Cortex of kidney (tissue), 1 donor: Measurements from ENCODE around the gene GTSF1L.

Source experiments
- DNase-seq: peaks from one replicate; lab custom pipeline; 2025; lab: John Stamatoyannopoulos, UW

Gene GTSF1L

DNA sequence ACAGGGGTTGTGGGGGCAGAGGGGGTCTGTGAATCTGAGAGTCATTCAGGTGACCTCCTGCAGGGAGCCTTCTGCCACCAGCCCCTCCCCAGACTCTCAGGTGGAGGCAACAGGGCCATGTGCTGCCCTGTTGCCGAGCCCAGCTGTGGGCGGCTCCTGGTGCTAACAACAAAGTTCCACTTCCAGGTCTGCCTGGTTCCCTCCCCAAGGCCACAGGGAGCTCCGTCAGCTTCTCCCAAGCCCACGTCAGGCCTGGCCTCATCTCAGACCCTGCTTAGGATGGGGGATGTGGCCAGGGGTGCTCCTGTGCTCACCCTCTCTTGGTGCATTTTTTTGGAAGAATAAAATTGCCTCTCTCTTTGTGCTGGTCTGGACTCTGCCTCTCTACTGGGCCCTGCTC, 10.7 kb downstream of the GTSF1L start:
- no peak for DNase-seq

DNA sequence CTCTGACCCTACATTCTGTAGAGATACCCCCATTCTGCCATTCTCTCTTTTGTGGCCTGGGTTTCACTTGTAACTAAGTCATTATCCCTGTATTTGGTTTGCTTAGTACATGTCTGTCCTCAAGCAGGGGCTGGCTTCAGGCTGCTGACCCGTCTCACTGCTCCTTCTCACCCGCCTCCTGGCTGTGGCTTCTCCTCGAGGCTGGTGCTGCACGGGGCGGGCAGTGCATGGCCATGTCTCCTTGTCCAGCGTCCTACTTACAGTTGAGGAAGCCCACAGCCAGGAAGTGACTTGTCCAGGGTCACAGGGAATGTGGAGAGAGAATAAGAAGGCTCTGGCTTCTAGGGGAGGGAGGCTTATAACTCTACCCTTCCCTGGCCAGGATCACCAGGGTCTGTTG, 11.3 kb downstream of the GTSF1L start:
- no peak for DNase-seq

DNA sequence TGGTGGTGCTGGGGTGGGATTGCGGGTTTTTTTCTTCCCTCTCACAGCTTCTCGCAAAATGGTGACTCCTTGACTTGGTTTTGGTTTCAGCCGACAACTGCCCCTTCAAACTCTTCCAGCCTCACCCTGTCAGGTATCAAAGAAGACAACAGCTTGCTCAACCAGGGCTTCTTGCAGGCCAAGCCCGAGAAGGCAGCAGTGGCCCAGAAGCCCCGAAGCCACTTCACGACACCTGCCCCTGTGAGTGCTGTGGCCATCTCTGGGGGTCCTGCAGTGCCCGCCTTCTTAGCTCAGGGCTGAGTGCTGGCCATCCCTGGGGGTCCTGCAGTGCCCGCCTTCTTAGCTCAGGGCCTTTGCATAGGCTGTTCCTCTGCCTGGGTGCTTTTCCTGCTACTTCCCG, 11.8 kb downstream of the GTSF1L start:
- no peak for DNase-seq

DNA sequence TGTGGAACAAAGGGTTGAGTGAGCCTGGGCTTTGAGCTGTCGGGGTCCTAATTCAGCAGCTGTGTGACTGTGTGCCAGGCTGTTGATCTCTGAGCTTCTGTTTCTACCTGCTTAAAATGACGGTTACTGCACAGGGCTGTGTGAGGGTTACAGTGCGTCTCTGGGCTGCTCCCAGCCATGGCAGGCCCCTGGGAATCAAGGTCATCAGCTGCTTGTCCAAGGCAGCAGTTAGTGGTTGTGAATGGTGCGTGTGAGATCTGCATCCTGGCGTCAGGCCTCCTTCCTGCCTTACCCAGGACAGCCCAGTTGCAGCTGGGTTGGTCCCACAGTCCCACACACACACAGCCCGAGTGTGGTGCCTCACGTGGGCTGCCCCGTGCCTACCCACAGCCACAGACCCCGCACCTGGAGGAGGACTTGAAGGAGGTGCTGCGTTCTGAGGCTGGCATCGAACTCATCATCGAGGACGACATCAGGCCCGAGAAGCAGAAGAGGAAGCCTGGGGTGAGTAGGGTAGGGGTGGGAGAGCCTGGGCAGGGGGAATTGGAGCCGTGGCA, 15.6 kb downstream of the GTSF1L start:
- DNase-seq = no peak

DNA sequence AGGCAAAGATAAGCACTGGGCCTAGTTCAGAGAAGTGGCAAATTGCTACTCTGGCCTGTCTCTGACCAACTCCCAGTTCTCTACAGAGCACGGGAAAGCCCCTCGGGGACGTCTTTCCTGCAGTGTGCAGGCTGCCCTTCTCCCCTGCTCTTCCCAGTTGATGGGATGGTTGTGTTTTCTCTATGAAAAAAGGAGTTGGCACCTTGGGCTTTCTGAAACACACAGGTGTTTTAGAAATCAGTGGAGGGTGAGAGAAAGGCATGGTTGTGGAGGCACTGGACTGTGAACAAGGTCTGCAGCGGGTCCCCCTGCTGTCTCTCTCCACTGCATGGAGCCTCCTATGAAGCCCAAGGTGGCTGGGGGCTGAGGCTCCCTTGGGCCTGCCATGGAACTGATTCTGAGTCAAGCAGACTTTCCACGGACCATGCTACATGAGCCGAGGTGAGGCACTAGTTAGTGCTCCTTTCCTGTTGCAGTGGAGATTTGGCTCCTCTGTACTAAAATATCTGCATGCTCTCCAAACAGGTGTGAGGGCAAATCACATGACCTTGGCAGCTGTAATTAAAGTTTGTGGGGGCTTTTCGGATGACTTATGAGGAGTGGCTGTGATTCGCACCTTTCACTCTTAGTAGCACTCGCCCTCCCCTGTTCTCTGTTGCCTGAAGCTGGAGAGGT, 16.3 kb downstream of the GTSF1L start:
- no peak for DNase-seq

DNA sequence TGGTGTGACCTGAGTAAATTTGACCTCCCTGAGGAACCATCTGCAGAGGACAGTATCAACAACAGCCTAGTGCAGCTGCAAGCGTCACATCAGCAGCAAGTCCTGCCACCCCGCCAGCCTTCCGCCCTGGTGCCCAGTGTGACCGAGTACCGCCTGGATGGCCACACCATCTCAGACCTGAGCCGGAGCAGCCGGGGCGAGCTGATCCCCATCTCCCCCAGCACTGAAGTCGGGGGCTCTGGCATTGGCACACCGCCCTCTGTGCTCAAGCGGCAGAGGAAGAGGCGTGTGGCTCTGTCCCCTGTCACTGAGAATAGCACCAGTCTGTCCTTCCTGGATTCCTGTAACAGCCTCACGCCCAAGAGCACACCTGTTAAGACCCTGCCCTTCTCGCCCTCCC, 24.3 kb downstream of the GTSF1L start:
- DNase-seq = no peak

DNA sequence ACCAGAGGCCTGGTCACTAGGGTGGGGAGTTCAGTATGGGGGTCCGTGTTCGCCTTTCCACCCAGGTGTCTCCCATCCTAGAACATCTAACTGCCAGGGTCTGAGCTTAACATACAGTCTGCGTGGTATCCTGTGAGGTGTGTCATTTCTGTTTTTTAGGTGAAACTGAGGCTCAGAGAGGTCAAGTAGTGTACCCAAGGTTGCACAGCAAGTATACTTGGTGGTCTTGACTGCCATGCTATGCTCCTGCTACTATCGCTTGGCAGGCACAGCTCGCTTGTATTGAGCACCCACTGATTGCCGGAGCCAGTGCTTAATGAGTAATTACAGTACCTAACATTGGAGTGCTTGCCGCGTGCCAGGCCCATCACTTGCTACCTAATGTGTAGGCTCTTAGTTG, 26.2 kb downstream of the GTSF1L start:
- DNase-seq = no peak

DNA sequence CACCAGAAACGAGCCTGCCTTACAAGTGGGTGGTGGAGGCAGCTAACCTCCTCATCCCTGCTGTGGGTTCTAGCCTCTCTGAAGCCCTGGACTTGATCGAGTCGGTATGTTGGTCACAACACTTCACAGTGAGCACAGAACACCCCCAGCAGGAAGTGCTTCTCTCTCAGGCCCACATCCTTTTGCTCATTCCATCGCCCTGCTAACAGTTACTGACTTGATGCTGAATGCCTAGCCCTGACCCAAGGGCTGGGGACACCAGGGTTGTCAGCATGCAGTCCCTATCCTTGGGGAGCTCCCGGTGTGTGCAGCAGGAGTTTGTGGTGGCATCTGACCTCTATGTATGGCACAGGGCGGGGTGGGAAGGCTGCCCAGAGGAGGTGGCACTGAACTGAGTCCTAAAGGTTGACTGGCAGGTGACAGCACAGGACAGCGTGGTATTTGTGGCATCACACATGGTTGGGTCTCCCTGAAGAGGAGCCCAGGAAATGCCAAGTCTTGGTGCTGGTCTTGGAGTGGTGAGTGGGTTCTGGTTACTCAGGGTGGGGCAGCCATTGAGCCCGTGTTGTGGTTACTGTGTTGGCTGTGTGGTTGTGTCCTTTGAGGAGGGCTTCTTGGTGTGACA, 26.7 kb downstream of the GTSF1L start:
- no peak for DNase-seq

DNA sequence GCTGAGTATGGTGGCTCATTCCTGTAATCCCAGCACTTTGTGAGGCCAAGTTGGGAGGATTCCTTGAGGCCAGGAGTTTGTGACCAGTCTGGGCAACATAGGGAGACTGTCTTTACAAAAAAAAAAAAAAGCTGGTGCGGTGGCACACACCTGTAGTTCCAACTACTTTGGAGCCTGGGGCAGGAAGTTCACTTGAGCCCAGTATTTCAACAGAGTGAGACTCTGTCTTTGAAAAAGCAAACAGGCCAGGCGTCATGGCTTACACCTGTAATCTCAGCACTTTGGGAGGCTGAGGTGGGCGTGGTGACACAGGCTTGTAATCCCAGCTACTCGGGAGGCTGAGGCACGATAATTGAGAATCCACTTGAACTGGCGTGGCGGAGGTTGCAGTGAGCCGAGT, 31.2 kb downstream of the GTSF1L start:
- no peak for DNase-seq

DNA sequence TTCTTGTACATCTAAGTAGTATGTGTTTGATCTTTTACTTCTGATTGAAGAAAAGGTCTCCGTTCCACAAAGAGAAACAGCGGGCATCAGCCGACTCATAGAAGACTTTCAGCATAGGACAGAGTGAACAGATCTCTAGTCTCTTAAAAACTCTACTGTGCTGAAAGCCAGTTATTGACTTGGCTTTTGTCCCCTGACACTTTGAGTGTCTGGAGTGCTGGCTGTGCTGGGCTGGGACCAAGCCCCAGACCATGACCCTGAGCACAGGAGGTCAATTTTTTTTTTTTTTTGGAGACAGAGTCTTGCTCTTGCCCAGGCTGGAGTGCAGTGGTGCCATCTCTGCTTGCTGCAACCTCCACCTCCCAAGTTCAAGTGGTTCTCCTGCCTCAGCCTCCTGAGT, 32.0 kb downstream of the GTSF1L start:
- no peak for DNase-seq

DNA sequence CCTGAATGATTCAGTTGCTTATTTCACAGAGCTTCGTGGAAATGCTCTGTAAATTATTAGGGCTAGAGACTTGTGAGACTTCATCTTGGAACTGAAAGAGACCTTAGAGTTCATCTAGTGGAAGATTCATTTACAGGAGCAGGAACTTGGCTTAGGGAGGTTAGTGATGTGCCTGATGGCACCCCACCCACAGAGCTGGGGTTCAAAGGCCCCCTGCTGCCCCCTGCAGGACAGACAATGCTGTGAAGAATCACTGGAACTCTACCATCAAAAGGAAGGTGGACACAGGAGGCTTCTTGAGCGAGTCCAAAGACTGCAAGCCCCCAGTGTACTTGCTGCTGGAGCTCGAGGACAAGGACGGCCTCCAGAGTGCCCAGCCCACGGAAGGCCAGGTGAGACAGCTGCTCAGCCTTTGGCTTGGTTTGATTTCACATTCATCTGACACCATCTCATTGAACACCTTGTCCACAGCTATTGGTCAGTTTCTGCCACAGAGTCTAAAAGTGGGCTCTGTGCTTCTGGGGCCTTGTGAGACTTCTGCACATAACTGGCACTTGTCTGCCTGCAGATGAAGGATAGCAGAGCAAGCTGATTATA, 34.8 kb downstream of the GTSF1L start:
- DNase-seq = no peak

DNA sequence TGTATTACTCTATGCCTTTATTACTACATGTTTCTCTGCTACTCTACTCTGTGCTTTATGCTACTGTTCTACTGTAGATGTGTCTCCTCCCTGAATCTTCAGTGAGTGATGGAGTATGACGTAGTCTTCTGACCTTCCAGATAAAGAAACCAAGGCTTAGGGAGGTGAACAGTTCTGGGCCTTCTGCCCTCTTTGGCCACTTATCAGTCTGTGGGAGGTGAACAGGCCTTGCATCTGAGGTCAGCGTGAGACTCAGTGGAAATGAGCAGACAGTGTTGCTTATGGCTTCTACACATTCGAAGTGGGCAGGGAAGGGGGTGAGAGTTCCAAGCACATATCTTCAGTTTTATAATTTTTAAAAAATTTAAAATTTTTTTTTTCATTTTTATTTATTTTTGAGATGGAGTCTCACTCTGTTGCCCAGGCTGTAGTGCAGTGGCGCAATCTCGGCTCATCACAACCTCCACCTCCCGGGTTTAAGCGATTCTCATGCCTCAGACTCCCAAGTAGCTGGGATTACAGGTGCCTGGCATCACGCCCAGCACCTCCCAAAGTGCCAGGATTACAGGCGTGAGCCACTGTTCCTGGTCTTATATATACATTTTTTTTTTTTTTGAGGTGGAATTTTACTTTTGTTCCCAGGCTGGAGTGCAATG, 35.7 kb downstream of the GTSF1L start:
- DNase-seq = no peak

DNA sequence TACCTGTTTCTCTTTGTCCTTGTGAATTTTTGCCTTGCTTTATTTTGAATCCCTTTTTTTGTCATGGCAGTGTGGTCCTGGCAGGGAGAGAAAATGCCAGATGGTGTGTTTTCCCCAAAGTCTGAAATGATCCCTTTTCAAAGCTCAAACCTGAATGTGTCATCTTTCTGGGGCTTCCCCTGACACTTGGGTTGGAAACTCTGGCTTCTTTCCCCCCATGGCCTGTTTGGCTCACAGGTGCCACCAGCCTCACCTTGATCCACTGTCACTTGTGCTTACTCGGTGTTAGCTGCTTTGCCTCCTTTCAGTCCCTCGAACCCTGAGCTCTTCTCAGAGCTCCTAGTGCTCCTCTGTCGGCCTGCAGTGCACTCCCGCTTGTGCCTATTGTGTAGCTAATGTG, 37.6 kb downstream of the GTSF1L start:
- DNase-seq = no peak

DNA sequence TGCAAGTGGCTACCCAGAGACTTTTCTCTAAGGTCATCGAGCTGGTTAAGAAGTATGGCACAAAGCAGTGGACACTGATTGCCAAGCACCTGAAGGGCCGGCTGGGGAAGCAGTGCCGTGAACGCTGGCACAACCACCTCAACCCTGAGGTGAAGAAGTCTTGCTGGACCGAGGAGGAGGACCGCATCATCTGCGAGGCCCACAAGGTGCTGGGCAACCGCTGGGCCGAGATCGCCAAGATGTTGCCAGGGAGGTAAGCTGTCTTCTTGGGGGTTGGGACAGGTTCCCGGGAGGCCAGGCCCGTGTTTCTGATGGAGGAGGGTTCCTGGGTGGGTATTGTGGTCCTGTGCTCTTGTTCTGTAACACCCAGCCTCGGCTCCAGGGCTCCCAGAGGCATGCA, 40.0 kb downstream of the GTSF1L start:
- no peak for DNase-seq

DNA sequence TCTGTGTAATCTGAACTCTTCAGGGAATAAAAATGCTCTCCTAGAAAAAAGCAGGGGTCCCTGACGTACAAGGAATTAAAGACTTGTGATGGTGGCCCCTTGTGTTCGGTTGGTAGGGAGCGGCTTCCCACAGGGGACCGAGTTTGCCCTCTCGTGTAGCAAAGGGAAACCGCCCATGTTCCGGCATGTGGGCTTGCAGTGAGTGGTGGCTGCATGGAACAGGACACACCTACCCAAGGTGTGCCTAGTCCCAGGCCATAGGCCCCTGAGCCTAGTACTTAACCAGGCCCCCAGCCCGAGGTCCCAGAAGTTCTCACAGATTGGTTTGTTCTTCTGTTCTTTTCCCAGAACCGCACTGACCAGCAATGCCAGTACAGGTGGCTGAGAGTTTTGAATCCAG, 44.4 kb downstream of the GTSF1L start:
- DNase-seq = no peak

DNA sequence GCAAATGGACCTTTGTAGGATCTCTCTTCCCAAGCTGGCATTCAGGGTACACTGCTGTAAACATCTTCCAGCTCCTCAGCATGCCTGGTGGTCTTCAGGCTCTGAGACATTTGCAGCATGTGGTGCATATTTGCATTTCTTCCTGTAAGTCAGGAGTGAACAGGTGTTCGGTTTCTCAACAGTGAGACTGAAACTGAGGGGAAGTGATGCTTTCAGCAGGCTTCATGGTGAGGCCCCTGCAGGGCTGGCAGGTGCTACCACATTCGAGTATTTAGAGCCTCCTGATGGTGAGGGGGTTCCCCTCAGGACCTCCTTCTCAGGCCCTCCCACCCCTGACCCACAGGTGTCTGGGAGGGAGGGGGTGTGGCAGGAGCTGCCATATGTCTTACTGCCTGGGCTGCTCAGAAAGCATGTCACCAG, 44.8 kb downstream of the GTSF1L start:
- no peak for DNase-seq

DNA sequence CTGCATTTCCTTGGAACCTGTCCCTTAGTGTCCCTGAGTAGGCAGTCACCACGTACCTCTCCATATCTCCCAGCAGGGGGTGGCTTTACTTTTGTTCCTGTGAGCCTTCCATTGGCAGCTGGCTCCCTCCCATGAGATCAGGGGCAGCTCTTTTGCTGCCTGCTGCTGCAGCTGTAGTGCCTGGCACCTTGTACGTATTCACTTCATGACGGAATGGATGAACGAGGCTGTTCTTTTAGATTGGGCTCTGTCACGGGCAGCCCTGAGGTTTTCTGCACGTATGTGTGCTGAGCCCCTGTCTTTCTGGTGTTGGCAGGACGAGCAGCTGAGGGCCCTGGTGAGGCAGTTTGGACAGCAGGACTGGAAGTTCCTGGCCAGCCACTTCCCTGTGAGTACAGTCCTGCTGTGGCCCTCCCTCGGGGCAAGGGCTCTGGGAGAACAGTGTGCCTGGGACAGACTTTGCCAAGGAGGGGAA, 45.3 kb downstream of the GTSF1L start:
- DNase-seq = no peak

DNA sequence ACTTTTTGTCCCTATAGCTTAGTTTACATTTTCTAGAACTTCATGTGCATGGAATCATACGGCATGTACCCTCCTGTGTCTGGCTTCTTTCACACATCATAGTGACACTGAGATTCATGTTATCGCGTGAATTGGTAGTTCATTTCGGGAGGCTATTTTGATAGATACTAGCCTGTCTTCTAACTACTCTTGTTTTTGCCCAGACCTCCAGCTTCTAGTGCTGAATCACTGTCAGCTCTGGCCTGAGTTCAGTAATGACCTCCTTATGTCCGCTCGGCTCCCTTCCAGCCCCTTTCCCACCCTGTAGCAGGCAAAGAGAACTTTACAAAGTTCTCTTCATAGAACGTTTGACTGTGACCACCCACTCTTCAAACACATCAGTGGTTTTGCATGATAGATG, 45.8 kb downstream of the GTSF1L start:
- no peak for DNase-seq

DNA sequence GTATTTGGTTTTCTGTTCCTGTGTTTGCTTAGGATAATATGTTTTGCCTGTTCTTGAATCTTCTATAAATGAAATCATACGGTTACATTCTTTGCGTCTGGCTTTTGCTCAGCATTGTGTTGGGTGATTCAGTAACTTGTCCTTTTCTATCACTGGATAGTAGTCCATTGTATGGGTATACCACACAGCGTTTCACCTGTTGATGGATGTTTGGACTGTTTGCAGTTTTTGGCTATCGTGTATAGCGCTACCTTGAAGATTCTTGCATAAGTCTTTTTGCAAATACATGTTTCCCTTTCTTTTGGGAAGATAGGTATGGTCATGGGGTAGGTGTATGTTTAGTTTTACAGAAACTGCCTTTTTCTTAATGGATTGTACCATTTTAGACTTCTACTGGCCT, 50.4 kb downstream of the GTSF1L start:
- DNase-seq = no peak
